ENCODE data around the gene ABCA10. TPM values are rescaled to one million over a fixed set of nuclear protein-coding genes. Genes with fewer than 3 reads are reported as not detected.

Gene ABCA10
- total and polyA plus RNA-seq, 2 of the 13 experiments (the other 11 are each of a cell fraction or from before 2014, with no cell fraction given) = 0.02 to 0.08 TPM

DNA sequence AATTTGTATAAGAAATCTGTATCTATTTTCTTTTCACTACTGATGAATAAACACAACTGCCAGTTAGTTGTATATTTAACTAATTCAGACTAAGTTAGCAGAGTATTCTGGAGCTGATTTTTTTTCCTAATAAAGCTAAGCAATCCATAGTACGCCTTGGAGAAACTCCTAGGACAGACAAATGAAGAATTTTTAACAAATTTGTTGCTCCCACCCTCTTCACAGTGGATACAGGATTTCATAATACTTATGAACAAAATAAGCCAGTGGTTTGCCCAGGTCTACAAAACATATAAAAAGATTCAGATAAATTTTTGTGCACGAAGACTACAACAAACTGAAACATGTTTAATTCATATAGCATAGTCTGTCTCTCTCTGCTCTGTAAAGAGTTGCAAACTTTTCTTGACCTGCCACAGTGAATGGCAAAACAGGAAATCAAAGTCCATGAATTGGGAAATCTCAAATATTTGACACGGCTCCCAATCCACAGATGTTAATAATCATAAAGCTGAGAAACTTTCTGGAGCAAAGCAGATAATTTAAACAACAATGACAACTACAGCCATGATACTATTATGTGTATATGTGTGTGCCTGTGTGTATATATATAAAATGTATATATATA is 86.3 kb downstream of the ABCA10 start (continued):
- TF ChIP-seq, protein P1, sequence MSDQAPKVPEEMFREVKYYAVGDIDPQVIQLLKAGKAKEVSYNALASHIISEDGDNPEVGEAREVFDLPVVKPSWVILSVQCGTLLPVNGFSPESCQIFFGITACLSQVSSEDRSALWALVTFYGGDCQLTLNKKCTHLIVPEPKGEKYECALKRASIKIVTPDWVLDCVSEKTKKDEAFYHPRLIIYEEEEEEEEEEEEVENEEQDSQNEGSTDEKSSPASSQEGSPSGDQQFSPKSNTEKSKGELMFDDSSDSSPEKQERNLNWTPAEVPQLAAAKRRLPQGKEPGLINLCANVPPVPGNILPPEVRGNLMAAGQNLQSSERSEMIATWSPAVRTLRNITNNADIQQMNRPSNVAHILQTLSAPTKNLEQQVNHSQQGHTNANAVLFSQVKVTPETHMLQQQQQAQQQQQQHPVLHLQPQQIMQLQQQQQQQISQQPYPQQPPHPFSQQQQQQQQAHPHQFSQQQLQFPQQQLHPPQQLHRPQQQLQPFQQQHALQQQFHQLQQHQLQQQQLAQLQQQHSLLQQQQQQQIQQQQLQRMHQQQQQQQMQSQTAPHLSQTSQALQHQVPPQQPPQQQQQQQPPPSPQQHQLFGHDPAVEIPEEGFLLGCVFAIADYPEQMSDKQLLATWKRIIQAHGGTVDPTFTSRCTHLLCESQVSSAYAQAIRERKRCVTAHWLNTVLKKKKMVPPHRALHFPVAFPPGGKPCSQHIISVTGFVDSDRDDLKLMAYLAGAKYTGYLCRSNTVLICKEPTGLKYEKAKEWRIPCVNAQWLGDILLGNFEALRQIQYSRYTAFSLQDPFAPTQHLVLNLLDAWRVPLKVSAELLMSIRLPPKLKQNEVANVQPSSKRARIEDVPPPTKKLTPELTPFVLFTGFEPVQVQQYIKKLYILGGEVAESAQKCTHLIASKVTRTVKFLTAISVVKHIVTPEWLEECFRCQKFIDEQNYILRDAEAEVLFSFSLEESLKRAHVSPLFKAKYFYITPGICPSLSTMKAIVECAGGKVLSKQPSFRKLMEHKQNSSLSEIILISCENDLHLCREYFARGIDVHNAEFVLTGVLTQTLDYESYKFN (CRISPR knock-in tag; conservative IDR thresholded peaks at IDR 0.05) = peak; percentile 28; the same call in 1 of the 2 replicates
- TF ChIP-seq HMG20A (CRISPR knock-in tag; IDR thresholded peaks at IDR 0.05; ENCODE audit: borderline replicate concordance) (0 out of 2 replicates have a peak, but pooled peaks have one; percentile 24), CEBPG (CRISPR knock-in tag; IDR thresholded peaks at IDR 0.05) (peak; percentile 39; the same call in 1 of the 2 replicates), MEIS2 (CRISPR knock-in tag; IDR thresholded peaks at IDR 0.05) (no peak), XRCC5 (optimal IDR thresholded peaks at IDR 0.05; ENCODE audit: low read length) (no peak), MTA1 (CRISPR knock-in tag; IDR thresholded peaks at IDR 0.05; ENCODE audit: borderline replicate concordance) (no peak), SMAD9 (CRISPR knock-in tag; IDR thresholded peaks at IDR 0.05) (no peak)
- TF ChIP-seq, protein P2, sequence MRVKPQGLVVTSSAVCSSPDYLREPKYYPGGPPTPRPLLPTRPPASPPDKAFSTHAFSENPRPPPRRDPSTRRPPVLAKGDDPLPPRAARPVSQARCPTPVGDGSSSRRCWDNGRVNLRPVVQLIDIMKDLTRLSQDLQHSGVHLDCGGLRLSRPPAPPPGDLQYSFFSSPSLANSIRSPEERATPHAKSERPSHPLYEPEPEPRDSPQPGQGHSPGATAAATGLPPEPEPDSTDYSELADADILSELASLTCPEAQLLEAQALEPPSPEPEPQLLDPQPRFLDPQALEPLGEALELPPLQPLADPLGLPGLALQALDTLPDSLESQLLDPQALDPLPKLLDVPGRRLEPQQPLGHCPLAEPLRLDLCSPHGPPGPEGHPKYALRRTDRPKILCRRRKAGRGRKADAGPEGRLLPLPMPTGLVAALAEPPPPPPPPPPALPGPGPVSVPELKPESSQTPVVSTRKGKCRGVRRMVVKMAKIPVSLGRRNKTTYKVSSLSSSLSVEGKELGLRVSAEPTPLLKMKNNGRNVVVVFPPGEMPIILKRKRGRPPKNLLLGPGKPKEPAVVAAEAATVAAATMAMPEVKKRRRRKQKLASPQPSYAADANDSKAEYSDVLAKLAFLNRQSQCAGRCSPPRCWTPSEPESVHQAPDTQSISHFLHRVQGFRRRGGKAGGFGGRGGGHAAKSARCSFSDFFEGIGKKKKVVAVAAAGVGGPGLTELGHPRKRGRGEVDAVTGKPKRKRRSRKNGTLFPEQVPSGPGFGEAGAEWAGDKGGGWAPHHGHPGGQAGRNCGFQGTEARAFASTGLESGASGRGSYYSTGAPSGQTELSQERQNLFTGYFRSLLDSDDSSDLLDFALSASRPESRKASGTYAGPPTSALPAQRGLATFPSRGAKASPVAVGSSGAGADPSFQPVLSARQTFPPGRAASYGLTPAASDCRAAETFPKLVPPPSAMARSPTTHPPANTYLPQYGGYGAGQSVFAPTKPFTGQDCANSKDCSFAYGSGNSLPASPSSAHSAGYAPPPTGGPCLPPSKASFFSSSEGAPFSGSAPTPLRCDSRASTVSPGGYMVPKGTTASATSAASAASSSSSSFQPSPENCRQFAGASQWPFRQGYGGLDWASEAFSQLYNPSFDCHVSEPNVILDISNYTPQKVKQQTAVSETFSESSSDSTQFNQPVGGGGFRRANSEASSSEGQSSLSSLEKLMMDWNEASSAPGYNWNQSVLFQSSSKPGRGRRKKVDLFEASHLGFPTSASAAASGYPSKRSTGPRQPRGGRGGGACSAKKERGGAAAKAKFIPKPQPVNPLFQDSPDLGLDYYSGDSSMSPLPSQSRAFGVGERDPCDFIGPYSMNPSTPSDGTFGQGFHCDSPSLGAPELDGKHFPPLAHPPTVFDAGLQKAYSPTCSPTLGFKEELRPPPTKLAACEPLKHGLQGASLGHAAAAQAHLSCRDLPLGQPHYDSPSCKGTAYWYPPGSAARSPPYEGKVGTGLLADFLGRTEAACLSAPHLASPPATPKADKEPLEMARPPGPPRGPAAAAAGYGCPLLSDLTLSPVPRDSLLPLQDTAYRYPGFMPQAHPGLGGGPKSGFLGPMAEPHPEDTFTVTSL (CRISPR knock-in tag; IDR thresholded peaks at IDR 0.05; ENCODE audit: borderline replicate concordance) = 0 out of 2 replicates have a peak, but pooled peaks have one; percentile 17
- TF ChIP-seq, protein P3, sequence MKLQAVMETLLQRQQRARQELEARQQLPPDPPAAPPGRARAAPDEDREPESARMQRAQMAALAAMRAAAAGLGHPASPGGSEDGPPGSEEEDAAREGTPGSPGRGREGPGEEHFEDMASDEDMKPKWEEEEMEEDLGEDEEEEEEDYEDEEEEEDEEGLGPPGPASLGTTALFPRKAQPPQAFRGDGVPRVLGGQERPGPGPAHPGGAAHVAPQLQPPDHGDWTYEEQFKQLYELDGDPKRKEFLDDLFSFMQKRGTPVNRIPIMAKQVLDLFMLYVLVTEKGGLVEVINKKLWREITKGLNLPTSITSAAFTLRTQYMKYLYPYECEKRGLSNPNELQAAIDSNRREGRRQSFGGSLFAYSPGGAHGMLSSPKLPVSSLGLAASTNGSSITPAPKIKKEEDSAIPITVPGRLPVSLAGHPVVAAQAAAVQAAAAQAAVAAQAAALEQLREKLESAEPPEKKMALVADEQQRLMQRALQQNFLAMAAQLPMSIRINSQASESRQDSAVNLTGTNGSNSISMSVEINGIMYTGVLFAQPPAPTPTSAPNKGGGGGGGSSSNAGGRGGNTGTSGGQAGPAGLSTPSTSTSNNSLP (IDR thresholded peaks at IDR 0.05; ENCODE audit: low read depth, low read length) = peak; percentile 53; the same call in 1 of the 2 replicates
- TF ChIP-seq, protein P4, sequence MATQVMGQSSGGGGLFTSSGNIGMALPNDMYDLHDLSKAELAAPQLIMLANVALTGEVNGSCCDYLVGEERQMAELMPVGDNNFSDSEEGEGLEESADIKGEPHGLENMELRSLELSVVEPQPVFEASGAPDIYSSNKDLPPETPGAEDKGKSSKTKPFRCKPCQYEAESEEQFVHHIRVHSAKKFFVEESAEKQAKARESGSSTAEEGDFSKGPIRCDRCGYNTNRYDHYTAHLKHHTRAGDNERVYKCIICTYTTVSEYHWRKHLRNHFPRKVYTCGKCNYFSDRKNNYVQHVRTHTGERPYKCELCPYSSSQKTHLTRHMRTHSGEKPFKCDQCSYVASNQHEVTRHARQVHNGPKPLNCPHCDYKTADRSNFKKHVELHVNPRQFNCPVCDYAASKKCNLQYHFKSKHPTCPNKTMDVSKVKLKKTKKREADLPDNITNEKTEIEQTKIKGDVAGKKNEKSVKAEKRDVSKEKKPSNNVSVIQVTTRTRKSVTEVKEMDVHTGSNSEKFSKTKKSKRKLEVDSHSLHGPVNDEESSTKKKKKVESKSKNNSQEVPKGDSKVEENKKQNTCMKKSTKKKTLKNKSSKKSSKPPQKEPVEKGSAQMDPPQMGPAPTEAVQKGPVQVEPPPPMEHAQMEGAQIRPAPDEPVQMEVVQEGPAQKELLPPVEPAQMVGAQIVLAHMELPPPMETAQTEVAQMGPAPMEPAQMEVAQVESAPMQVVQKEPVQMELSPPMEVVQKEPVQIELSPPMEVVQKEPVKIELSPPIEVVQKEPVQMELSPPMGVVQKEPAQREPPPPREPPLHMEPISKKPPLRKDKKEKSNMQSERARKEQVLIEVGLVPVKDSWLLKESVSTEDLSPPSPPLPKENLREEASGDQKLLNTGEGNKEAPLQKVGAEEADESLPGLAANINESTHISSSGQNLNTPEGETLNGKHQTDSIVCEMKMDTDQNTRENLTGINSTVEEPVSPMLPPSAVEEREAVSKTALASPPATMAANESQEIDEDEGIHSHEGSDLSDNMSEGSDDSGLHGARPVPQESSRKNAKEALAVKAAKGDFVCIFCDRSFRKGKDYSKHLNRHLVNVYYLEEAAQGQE (IDR thresholded peaks at IDR 0.05; ENCODE audit: borderline replicate concordance in 1 of 2, low read depth in 1 of 2, low read length in 2 of 2) = no peak
